GM19395 (cell line): Measurements from ENCODE around the gene RPL10L.

Source experiments
- ATAC-seq: cut with Tn5 transposase; IDR thresholded peaks from one replicate; pipeline ENCODE4 v1.9.1; 2021; ENCODE audit warnings: mild to moderate bottlenecking, moderate library complexity; ENCODE audit not compliant: unreplicated experiment

The RPL10L gene

DNA sequence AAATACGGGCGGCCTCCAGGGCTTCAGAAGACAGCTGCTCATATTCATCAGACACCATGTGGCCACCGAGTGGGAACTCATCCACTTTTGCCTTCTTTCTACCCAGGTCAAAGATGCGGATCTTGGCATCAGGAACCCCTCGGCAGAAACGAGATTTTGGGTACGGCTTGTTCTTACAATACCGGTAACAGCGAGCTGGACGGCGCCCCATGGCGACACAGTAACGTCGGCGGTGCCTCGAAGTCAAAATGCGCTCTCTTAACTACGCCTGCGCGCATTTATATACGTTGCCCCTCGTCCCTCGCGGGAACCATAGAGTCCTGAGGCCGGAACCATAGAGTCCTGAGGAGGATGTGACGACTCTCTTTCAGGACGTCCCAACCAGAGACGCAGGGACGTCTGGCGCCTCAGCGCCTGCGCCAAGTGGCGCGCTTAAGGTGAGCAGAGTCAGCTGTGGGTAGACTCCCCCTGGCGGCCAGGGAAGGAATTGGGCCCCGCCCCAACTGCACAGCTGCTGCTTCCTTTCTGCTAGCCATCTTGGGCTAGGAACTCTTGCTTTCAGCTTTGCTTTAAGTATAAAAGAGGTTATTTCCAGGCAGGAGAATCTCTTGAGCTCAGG, at the start of gene RPL10L:
TSS of gene RPL10L (minus strand) at position 256 of the 619 bp plus-strand sequence. CDS start at position 211, 45 bp downstream.
- ATAC-seq: no peak

DNA sequence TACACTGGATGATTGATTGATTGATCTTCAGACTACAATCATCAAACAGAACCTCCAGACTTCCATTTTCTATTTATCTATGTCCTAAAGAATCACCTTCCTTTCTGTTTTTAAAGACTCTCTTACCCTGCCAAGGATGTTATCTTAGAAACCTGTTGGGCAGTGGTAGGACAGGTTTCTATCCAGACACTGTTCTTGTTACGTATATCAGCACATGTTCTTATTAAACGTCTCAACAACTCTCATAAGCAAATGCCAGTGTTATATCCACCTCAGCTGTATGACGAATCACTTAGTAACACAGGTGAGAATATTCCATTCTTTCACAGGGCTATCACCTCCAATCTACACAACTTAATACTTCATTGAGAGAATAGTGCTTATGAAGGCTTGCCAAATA, 40.2 kb upstream of the RPL10L start:
- no peak for ATAC-seq

DNA sequence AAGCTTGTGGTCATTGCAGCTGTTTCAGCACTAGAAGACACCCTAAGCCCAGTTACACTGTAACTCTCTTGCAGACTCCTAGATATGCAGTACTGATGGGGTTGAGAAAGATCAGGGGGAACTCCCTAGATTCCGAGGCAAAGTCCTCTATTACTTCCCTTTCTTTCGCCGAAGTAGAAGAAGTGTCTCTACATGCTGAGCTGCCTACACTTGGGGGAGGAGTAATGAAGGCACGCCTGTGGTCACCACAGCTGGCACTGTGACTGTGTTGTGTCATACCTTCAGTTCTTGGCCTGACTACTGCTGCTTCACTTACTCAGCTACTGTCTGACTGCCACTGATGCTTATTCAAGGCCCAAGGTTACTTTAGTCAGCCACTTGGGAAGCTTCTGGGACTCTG, 35.1 kb upstream of the RPL10L start:
- ATAC-seq: no peak

DNA sequence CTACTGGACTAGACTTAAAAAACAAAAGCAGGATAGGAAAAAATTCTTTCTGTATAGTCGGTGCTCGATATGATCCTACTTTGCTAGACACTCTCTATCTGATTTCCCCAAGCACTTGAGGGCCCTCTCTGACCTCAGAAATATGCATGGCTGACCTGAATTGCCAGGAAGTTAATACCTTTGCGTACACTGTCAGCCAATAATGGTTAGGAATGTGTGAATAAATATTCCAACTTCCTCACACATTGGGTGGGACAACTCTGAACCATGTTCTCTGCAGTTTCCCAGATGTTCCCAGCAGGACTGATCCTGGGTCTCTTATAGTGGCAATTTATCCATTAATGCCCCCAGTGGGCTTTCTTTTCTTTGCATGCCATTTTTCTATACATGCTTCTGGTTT, 20.5 kb upstream of the RPL10L start:
- ATAC-seq: no peak

DNA sequence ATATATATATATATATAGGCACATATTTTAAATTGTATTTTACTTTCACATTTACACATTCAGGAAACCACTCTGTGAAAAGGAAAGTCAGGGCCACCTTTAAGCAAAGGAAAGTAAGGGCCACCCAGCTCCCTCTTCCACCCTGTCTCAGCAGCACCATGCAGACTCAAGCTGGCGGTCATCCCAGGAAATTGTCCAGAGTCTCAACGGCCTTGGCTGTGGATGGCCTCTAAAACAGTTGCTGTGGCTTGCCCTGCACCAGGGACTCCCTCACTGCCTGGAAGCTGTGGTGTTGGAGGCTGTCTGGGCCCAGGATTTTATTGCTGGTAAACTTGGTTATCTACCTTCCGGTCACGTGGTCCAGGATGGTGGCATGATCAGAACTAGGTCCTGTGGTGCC, 11.8 kb upstream of the RPL10L start:
- no peak for ATAC-seq

DNA sequence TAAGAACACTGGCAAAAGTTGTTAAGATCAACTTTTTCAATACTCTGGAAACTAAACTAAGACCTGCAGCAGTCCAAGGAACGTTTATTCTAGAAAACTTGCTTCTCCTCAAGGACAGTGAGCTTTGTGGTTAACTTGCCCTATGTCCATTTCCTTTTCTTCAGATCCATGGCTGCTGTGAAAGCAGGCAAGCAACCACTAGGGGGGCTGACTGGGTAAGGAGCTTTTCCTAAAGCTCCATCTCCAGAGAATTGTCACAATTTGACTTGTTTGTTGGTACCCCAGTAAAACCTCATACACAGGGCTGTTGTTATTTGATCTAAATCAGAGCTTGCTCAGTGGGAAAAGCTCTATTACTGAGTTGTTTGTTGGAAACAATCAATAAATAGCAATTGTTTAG, 10.1 kb upstream of the RPL10L start:
- ATAC-seq: no peak

DNA sequence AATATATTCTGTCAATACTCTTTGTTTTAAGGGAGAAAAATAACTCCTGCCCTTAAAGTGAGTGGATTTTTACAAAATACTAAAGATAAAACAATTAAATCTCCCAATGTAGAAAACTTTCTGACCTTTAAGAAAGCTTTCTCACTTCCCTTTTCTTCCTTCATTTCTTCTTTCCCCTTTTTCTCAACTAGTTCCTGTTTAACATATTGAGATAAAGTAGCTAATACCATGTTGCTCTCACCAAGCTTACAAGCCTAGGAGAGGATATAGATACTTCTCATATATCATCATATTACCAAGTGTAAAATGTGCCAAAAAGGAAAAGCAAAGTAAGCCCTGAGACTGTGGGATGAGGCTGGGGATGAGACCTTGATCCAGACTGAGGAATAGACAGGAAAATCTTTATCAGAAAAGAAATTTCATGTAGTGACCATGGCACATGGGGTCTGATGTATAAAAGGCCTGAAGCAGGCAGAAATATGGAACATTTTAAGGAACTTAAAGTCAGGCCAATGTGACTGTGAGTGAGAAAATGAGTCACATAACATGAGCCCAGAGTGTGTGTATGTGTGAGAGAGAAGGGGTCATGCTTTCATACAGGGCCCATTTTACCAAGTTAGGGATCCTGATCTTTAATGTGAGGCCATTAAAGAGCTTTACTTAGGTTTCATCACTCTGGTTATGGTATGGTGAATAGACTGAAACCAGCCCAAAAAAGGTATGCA, 1.6 kb upstream of the RPL10L start:
- no peak for ATAC-seq

DNA sequence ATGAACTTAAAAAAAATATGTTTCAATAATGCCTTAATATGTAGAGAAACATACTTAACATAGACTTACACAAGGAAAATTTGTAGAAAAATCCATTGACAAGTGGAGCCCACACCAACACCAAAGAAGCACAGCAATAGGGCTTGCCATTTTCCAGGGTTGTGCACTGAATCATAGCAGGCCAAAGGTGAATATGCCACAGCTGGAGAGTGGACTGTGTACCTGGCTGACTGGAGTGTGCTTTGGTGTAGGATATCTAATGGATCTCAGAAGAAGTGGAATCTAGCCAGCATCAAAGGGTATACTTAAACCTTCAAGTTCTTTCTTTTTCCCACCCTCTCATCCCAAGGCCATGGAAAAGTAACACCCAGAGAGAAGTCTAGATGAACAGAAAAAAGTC, 4.8 kb downstream of the RPL10L start:
- ATAC-seq: no peak

DNA sequence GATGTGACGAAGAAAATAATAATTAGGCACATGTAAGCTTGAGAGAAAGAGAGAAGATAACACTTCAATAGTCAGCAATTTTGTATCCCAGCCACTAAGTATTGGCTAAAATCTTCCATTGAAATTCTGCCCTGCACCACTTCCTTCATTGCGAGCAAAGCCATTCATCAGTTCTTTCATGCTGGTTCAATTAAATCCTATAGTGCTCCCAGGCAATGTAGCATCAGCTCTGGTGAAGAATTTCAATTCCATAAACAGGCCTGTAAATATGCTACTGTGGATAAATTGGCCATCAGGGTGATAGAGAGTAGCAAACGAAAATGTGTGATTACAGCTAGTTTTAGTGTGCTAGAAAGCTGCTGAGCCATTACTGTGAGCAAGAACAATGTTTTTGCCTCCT, 24.7 kb downstream of the RPL10L start:
- no peak for ATAC-seq
